PC-9 (cell line): ENCODE measurements around the gene WDR27. TPM values are rescaled to one million over a fixed set of nuclear protein-coding genes. Genes with fewer than 3 reads are reported as not detected.

ENCODE experiments used
- BruUV-seq: library from RNA; stranded (reverse); fragments of 400-500 nt; replicated peaks from 2 replicates; lab custom pipeline; 2021; lab: Mats Ljungman, UMichigan
- CTCF ChIA-PET: fragments of 300-600 bp; sonication (Branson Sonifier 250); formaldehyde crosslinking; loops from one replicate; lab custom pipeline; 2022; ENCODE audit warnings: antibody characterized with exemption; lab: Charles Lee
- POLR2A ChIA-PET: fragments of 300-600 bp; sonication (Branson Sonifier 250); formaldehyde crosslinking; loops from one replicate; lab custom pipeline; 2022; ENCODE audit warnings: antibody characterized with exemption; ENCODE audit not compliant: unreplicated experiment; lab: Charles Lee
- DNase-seq, 2 experiments: peaks; one replicate each; pipeline versions ENCODE4 v3.0.0 to v3.0.0-alpha.2; 2015 to 2022; ENCODE audit warnings: mixed read lengths in 1 of 2
- H2AFZ ChIP-seq: fragments of 200-600 bp; sonication (generic); 2 replicates; pipeline ENCODE4 v1.8.1; 2017; ENCODE audit warnings: antibody characterized with exemption
- H3F3A ChIP-seq: fragments of 200-600 bp; sonication (generic); 2 replicates; pipeline ENCODE4 v1.8.1; 2017; ENCODE audit warnings: antibody characterized with exemption, mild to moderate bottlenecking, low read depth; ENCODE audit not compliant: insufficient read depth
- H3K27ac ChIP-seq: fragments of 200-600 bp; sonication (generic); 2 replicates; pipeline ENCODE4 v1.6.1; 2016; ENCODE audit warnings: mixed run types
- H3K27me3 ChIP-seq: fragments of 200-600 bp; sonication (generic); 2 replicates; pipeline ENCODE4 v1.6.1; 2016; ENCODE audit warnings: low read depth, mixed run types; ENCODE audit not compliant: insufficient read depth
- H3K36me3 ChIP-seq: fragments of 200-600 bp; sonication (generic); 2 replicates; pipeline ENCODE4 v1.6.1; 2016; ENCODE audit warnings: low read depth, mixed run types
- H3K4me1 ChIP-seq: fragments of 200-600 bp; sonication (generic); replicated peaks from 2 replicates; pipeline ENCODE4 v1.6.1; 2016; ENCODE audit warnings: mixed run types; ENCODE audit not compliant: insufficient read depth
- H3K4me2 ChIP-seq: fragments of 200-600 bp; sonication (generic); 2 replicates; pipeline ENCODE4 v1.6.1; 2017; ENCODE audit warnings: mixed run types
- H3K4me3 ChIP-seq: fragments of 200-600 bp; sonication (generic); 2 replicates; pipeline ENCODE4 v1.6.1; 2016; ENCODE audit warnings: mixed run types
- H3K79me2 ChIP-seq: fragments of 200-600 bp; sonication (generic); 2 replicates; pipeline ENCODE4 v1.6.1; 2017; ENCODE audit warnings: low read depth, mixed run types
- H3K9me2 ChIP-seq: fragments of 200-600 bp; sonication (generic); 2 replicates; pipeline ENCODE4 v1.8.1; 2017; ENCODE audit warnings: mild to moderate bottlenecking; ENCODE audit not compliant: insufficient read depth
- H3K9me3 ChIP-seq: fragments of 200-600 bp; sonication (generic); 2 replicates; pipeline ENCODE4 v1.8.1; 2016; ENCODE audit warnings: low read depth; ENCODE audit not compliant: insufficient read depth
- H4K20me1 ChIP-seq: fragments of 200-600 bp; sonication (generic); 2 replicates; pipeline ENCODE4 v1.8.1; 2017; ENCODE audit not compliant: insufficient read depth
- EZH2 ChIP-seq: fragments of 200-600 bp; sonication (generic); IDR thresholded peaks from 2 replicates; pipeline ENCODE4 v1.8.0; 2017; ENCODE audit warnings: antibody characterized with exemption, low read depth
- intact Hi-C: fragments of 100-400 bp; cut with micrococcal nuclease; formaldehyde crosslinking; loops from one replicate; pipeline ENCODE4 v1.10.0; 2022; ENCODE audit not compliant: unreplicated experiment
- total RNA-seq: library from RNA; stranded (reverse); gene quantifications from 2 replicates; pipeline ENCODE4 v1.2.3, GENCODE V29; 2021
- TF ChIP-seq, protein P1 (sequence below): fragments of 200-600 bp; sonication (generic); conservative IDR thresholded peaks from 2 replicates; pipeline ENCODE4 v1.6.1; 2017; ENCODE audit warnings: mixed run types, antibody characterized with exemption, mild to moderate bottlenecking, moderate library complexity

Gene WDR27
- total RNA-seq, 1 experiment from 2014 or later = 54.2 TPM

DNA sequence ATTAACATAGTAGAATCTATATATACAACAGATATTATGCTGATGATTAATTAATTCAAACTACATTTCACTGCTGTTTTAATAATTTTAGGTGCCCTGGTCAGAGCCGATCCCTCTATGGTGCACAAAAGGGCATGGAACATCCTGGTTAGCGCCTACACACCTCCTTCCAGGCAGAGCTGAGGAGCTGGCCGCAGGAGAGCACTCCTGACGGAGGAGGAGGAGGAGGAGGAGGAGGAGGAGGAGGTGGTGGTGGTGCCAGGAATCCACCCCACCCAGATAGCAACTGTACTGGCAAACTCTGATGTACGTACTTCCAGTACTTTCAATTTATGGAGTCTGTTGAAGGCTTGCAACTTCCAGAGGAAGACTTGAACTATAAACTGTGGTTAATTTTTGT lies 244.1 kb downstream of the WDR27 start:
- BruUV-seq = no TSS peak
- Histone ChIP-seq H3K4me3 (no peak overlapping the region), H3K9me3 (no peaks in the 10 kb centered on the region), H3F3A (no peaks in the 10 kb centered on the region), H3K27ac (no peak overlapping the region), H3K4me2 (no peak overlapping the region), H2AFZ (no peak overlapping the region), H4K20me1 (peaks cover 3% of the 10 kb centered on the region; the same call in 1 of the 2 replicates), H3K4me1 (no peaks in the 10 kb centered on the region), H3K36me3 (no peaks in the 10 kb centered on the region), H3K79me2 (no peaks in the 10 kb centered on the region), H3K27me3 (no peaks in the 10 kb centered on the region), H3K9me2 (no peaks in the 10 kb centered on the region)
- intact Hi-C loops = loop anchor here (10.0 kb wide), 1 partner anchor 247 kb away; the partner anchor contains the start of genes C6orf120 and WDR27
- TF ChIP-seq, protein P1, sequence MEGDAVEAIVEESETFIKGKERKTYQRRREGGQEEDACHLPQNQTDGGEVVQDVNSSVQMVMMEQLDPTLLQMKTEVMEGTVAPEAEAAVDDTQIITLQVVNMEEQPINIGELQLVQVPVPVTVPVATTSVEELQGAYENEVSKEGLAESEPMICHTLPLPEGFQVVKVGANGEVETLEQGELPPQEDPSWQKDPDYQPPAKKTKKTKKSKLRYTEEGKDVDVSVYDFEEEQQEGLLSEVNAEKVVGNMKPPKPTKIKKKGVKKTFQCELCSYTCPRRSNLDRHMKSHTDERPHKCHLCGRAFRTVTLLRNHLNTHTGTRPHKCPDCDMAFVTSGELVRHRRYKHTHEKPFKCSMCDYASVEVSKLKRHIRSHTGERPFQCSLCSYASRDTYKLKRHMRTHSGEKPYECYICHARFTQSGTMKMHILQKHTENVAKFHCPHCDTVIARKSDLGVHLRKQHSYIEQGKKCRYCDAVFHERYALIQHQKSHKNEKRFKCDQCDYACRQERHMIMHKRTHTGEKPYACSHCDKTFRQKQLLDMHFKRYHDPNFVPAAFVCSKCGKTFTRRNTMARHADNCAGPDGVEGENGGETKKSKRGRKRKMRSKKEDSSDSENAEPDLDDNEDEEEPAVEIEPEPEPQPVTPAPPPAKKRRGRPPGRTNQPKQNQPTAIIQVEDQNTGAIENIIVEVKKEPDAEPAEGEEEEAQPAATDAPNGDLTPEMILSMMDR = no peak
- TF ChIP-seq EZH2 = no peak
- ChIA-PET POLR2A (no interaction called here), CTCF (no interaction called here)
- DNase-seq = no peak

DNA sequence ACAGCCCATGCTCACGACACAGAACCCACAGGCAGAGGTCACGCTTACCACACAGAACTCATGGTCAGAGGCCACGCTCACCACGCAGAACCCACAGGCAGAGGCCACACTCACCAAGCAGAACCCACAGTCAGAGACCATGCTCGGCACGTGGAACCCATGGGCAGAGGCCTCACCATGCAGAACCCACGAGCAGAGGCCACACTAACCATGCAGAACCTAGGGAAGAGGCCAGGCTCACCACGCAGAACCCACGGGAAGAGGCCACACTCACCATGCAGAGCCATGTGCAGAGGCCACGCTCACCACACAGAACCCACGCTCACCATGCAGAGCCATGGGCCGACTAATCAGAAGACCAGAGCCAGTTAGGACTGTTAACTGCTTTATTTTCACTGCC lies 245.0 kb downstream of the WDR27 start:
- no TSS peak for BruUV-seq
- ChIA-PET CTCF (no interaction called here), POLR2A (no interaction called here)
- no peaks in the 10 kb centered on the region for H3K4me1 ChIP-seq
- DNase-seq = no peak
- H3F3A ChIP-seq = no peaks in the 10 kb centered on the region
- no peaks in the 10 kb centered on the region for H3K27me3 ChIP-seq
- no peak for TF ChIP-seq EZH2
- TF ChIP-seq, protein P1 = no peak
- no peak overlapping the region for H3K4me2 ChIP-seq
- peaks cover 3% of the 10 kb centered on the region; the same call in 1 of the 2 replicates for H4K20me1 ChIP-seq
- no peak overlapping the region for H3K4me3 ChIP-seq
- no peaks in the 10 kb centered on the region for H3K79me2 ChIP-seq
- H3K27ac ChIP-seq = no peak overlapping the region
- H2AFZ ChIP-seq = no peak overlapping the region
- H3K36me3 ChIP-seq = no peaks in the 10 kb centered on the region
- no peaks in the 10 kb centered on the region for H3K9me2 ChIP-seq
- intact Hi-C loops = loop anchor here (10.0 kb wide), 1 partner anchor 248 kb away; the partner anchor contains the start of genes C6orf120 and WDR27
- H3K9me3 ChIP-seq = no peaks in the 10 kb centered on the region

DNA sequence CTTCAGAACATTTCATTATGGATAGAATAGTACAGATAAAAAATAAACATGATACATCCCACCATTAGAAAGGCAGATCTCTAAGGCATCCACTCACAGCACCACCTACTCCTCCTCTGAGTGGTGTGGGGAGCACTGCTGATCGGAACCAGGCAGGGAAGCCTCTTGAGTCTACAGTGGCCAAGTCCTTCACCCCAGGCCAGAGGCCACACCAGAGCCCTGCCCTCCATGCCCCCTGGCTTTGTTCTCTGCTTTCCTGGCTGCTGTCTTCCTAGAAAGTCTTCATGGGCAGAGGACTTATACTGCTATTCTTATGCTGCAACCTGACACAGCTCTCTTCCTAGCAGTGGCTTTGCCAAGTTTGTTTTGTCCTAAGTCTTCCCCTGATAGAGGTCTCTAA lies 246.4 kb downstream of the WDR27 start:
- DNase-seq = no peak
- Histone ChIP-seq H3K4me3 (no peak overlapping the region), H2AFZ (no peak overlapping the region), H3K36me3 (no peaks in the 10 kb centered on the region), H3K9me3 (no peaks in the 10 kb centered on the region), H3K79me2 (no peaks in the 10 kb centered on the region), H3F3A (no peaks in the 10 kb centered on the region), H3K4me1 (no peaks in the 10 kb centered on the region), H3K4me2 (no peak overlapping the region), H4K20me1 (no peaks in the 10 kb centered on the region), H3K9me2 (no peaks in the 10 kb centered on the region), H3K27ac (no peak overlapping the region), H3K27me3 (no peaks in the 10 kb centered on the region)
- intact Hi-C loops = loop anchor here (2.0 to 10.0 kb wide), 2 partner anchors 73 to 249 kb away; partner anchors contain the start of genes C6orf120 and WDR27
- TF ChIP-seq EZH2 = no peak
- TF ChIP-seq, protein P1 = no peak
- POLR2A ChIA-PET = no interaction called here
- no TSS peak for BruUV-seq
- CTCF ChIA-PET = no interaction called here
